PC-9 (cell line): ENCODE results near the gene NAE1.

Source experiments
- CTCF ChIP-seq: fragments of 200-600 bp; sonication (generic); conservative IDR thresholded peaks from 2 replicates; pipeline ENCODE4 v1.6.1; 2017; ENCODE audit warnings: mixed run types, antibody characterized with exemption, mild to moderate bottlenecking, moderate library complexity
- EZH2 ChIP-seq: fragments of 200-600 bp; sonication (generic); IDR thresholded peaks from 2 replicates; pipeline ENCODE4 v1.8.0; 2017; ENCODE audit warnings: antibody characterized with exemption, low read depth

- TF ChIP-seq CTCF (no peak), EZH2 (no peak)
Measured at GRCh38 chr16:66857437-66857836, 26.7 kb upstream of the NAE1 start.
